GM23248 (cell line): ENCODE measurements around the gene IL17RE.

Experiments
- EZH2 ChIP-seq: fragments of 200-600 bp; sonication (generic); IDR thresholded peaks from 2 replicates; pipeline ENCODE4 v1.6.1; 2018; ENCODE audit warnings: antibody characterized with exemption, mild to moderate bottlenecking; ENCODE audit not compliant: insufficient read depth, poor library complexity, severe bottlenecking
- EZH2phosphoT487 ChIP-seq: fragments of 200-600 bp; sonication (generic); IDR thresholded peaks from 2 replicates; pipeline ENCODE4 v1.6.1; 2018; ENCODE audit warnings: antibody characterized with exemption, moderate library complexity, mild to moderate bottlenecking, low read depth; ENCODE audit not compliant: insufficient read depth

- TF ChIP-seq EZH2 (no peak), EZH2phosphoT487 (no peak)
Observed at GRCh38 chr3:9881441-9881840, 21.2 kb upstream of the IL17RE start.
